ENCODE data around the gene SH3RF3. TPM values are rescaled to one million over a fixed set of nuclear protein-coding genes. Genes with fewer than 3 reads are reported as not detected.

SH3RF3 gene
- total RNA-seq, 2 donors from 2014 or later, result 8.0 to 8.8 TPM

DNA sequence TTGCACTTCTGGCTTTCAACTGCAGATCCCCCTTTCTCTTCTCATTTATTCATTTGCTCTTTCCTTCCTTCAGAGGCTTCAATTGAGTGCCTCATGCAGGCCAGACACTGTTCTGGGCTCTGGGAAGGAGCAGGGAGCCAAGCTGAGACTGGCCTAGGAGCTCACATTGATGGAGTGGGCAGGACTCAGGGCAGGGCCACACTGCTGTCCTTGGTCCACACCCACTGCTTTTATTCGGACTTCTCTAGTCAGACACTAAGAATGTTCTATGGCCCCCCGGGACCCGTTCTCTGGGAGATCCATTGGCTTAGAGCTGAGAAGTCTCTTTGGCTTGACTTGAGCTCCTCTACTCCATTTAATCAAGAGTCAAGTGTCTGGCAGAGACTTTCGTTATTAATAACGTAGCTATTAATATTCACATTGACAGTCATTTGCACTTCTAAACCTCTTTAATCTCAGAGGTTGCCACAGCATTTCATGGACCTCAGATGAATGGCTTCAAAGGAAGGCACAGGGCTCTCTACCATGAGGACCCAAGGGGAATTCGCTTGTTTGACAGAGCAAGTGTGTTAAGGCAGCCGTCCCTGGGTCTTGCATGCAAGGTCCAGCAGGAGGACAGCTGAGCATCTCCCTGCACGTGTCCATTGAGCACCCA is 20.1 kb downstream of the SH3RF3 start:
- Histone ChIP-seq H3K4me1 (peaks cover 0 to 16% of the 10 kb centered on the region in 2 donors), H3K9me3 (no peaks in the 10 kb centered on the region), H3K36me3 (no peaks in the 10 kb centered on the region), H3K4me3 (no peak overlapping the region), H3K27me3 (no peaks in the 10 kb centered on the region), H3K27ac (no peak overlapping the region)
- no peak for DNase-seq (ENCODE audit: low spot score)
- TF ChIP-seq, protein P1, sequence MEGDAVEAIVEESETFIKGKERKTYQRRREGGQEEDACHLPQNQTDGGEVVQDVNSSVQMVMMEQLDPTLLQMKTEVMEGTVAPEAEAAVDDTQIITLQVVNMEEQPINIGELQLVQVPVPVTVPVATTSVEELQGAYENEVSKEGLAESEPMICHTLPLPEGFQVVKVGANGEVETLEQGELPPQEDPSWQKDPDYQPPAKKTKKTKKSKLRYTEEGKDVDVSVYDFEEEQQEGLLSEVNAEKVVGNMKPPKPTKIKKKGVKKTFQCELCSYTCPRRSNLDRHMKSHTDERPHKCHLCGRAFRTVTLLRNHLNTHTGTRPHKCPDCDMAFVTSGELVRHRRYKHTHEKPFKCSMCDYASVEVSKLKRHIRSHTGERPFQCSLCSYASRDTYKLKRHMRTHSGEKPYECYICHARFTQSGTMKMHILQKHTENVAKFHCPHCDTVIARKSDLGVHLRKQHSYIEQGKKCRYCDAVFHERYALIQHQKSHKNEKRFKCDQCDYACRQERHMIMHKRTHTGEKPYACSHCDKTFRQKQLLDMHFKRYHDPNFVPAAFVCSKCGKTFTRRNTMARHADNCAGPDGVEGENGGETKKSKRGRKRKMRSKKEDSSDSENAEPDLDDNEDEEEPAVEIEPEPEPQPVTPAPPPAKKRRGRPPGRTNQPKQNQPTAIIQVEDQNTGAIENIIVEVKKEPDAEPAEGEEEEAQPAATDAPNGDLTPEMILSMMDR (IDR thresholded peaks at IDR 0.05), result no peak

DNA sequence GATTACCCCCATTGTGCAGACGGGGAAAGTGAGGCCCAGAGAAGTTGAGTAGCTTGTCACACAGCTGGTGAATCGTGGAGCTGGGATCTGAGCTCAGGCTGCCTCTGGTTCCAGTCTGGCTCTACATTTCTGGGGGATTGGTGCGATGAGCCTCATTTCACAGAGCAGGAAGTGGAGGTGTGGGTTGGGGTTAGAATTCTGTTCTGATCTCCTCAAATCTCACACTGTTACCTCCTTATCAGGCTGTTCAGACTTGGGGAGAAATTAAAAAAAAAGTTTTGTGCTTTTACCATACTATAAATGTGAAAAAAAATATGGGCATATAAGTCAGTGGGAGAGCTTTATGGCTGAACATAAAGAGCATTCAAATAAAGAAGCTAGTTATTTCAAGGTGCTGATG is 21.6 kb downstream of the SH3RF3 start:
- Histone ChIP-seq H3K4me1 (peaks cover 0 to 20% of the 10 kb centered on the region in 2 donors), H3K9me3 (no peaks in the 10 kb centered on the region)
- TF ChIP-seq, protein P1 (IDR thresholded peaks at IDR 0.05), result no peak

DNA sequence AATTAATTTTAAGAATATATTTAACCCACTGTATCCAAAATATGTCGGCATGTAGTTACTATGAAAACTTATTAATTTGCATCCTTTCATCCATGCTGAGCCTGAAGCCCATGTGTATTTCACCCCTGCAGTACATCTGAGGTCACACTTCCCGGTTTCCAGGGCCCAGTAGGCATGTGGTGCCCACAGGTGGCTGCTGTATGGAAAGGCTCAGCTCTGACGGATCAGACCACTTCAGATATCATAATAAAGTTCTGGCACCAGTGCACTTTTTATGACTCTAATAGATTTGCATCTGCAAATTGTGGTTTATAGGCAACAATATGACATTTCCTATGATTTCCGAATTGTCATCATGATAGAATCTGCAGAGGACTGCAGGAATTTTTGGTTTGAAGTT is 22.5 kb downstream of the SH3RF3 start:
- H3K36me3 ChIP-seq, result no peaks in the 10 kb centered on the region
- no peaks in the 10 kb centered on the region for H3K27me3 ChIP-seq
- DNase-seq (ENCODE audit: low spot score), result no peak
- H3K9me3 ChIP-seq, result no peaks in the 10 kb centered on the region
- no peak overlapping the region for H3K27ac ChIP-seq
- TF ChIP-seq, protein P1 (IDR thresholded peaks at IDR 0.05), result no peak
- no peak overlapping the region for H3K4me3 ChIP-seq
- peaks cover 0 to 29% of the 10 kb centered on the region in 2 donors for H3K4me1 ChIP-seq

More for the DNA sequence above, 21.6 kb downstream of the SH3RF3 start:
- no peak overlapping the region for H3K4me3 ChIP-seq
- H3K36me3 ChIP-seq, result no peaks in the 10 kb centered on the region
- no peaks in the 10 kb centered on the region for H3K27me3 ChIP-seq
- no peak for DNase-seq (ENCODE audit: low spot score)
- H3K27ac ChIP-seq, result no peak overlapping the region

- Histone ChIP-seq H3K4me1 (peaks cover 0 to 27% of the 10 kb centered on the region in 2 donors), H3K4me3 (no peak overlapping the region), H3K36me3 (no peaks in the 10 kb centered on the region), H3K27me3 (no peaks in the 10 kb centered on the region), H3K9me3 (no peaks in the 10 kb centered on the region), H3K27ac (no peak overlapping the region)
- TF ChIP-seq, protein P1 (IDR thresholded peaks at IDR 0.05), result no peak
- DNase-seq (ENCODE audit: low spot score), result no peak
Observed at GRCh38 chr2:109153005-109153784, 24.2 kb downstream of the SH3RF3 start.

- no peak for DNase-seq (ENCODE audit: low spot score)
- H3K4me3 ChIP-seq, result no peak overlapping the region
- H3K36me3 ChIP-seq, result no peaks in the 10 kb centered on the region
- no peak overlapping the region for H3K27ac ChIP-seq
- H3K4me1 ChIP-seq, result peaks cover 0 to 23% of the 10 kb centered on the region in 2 donors
- H3K27me3 ChIP-seq, result no peaks in the 10 kb centered on the region
- TF ChIP-seq, protein P1 (IDR thresholded peaks at IDR 0.05), result no peak
- no peaks in the 10 kb centered on the region for H3K9me3 ChIP-seq
Observed at GRCh38 chr2:109153807-109154206, 24.8 kb downstream of the SH3RF3 start.
